ENCODE results near the gene PHF13. TPM values are rescaled to one million over a fixed set of nuclear protein-coding genes. Genes with fewer than 3 reads are reported as not detected.
"Not testable (repeated sequence)": the region's sequence is repeated elsewhere in the genome, so short reads cannot be mapped to it uniquely, and the experiment has no call there.

The PHF13 gene
- total RNA-seq, 2 donors from 2014 or later, result 36.9 to 47.8 TPM

DNA sequence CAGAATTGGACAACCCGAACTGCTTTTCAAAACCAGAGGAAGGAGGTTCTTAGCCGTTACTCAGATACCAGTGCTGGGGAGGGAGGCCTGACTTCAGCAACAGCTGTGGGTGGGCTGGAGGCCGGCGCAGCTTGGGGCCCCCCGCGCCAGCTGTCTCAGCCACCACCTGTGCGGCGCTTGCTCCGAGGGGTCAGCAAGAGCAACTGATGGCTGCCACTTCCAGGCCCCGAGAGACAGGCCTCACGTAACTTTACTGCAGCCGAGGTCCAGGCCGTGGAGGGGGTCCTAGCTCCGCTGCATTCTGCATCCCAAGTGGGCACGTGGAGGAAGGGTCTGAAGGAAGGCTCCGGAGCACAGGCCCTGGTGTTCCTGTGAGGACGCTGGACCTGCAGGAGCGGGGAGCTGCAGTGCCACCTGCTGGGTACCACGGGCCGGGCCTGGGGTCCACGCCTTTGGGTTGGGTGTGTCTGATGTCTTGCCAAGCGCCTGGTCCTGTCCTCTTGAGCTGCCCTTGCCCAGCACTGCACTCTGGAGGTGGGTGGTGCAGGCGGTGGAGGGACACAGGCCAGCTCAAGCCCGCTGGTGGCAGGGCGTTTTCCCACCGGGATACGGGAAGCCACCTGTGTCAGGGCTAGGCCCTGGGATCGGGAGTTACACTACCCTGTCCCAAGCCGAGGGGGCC is 21.0 kb downstream of the PHF13 start:
- Mint-ChIP-seq H3K36me3 (ENCODE audit: low read depth) (peaks cover 68% of the 10 kb centered on the region), H3K9me3 (no peaks in the 10 kb centered on the region), H3K27ac (peak overlapping the region; percentile 58), H3K4me3 (no peak overlapping the region), H3K4me1 (no peaks in the 10 kb centered on the region), H3K27me3 (ENCODE audit: insufficient read depth) (no peaks in the 10 kb centered on the region)
- no peaks in the 10 kb centered on the region for H3K27me3 ChIP-seq (ENCODE audit: control insufficient read depth, insufficient read depth, low read length, poor library complexity, severe bottlenecking)
- no peaks in the 10 kb centered on the region for H3K9me3 ChIP-seq (ENCODE audit: control insufficient read depth, low read length)
- no peaks in the 10 kb centered on the region for H3K4me1 ChIP-seq (ENCODE audit: control insufficient read depth, insufficient read depth, low read length)
- WGBS, 2 experiments (ENCODE audit: insufficient coverage in 1 of 2, insufficient read length in 1 of 2), result 89 to 94% methylated on average over 18 to 29 of the region's 29 CpGs
- H3K9ac ChIP-seq (ENCODE audit: extremely low read depth, low read length, poor library complexity, severe bottlenecking), result no peak overlapping the region
- H3K4me3 ChIP-seq (ENCODE audit: low read length), result no peak overlapping the region
- peak; percentile 89 for DNase-seq
- H3K27ac ChIP-seq (ENCODE audit: low read depth, low read length), result no peak overlapping the region
- TF ChIP-seq CTCF (conservative IDR thresholded peaks at IDR 0.05), result peak; percentile 70
- peaks cover 61% of the 10 kb centered on the region for H3K36me3 ChIP-seq (ENCODE audit: control insufficient read depth, insufficient read depth, low read length)

- Mint-ChIP-seq H3K4me3 (no peak overlapping the region), H3K36me3 (ENCODE audit: low read depth) (peaks cover 68% of the 10 kb centered on the region), H3K9me3 (no peaks in the 10 kb centered on the region), H3K27me3 (ENCODE audit: insufficient read depth) (no peaks in the 10 kb centered on the region), H3K27ac (no peak overlapping the region), H3K4me1 (no peaks in the 10 kb centered on the region)
- no peak overlapping the region for H3K9ac ChIP-seq (ENCODE audit: extremely low read depth, low read length, poor library complexity, severe bottlenecking)
- H3K27me3 ChIP-seq (ENCODE audit: control insufficient read depth, insufficient read depth, low read length, poor library complexity, severe bottlenecking), result no peaks in the 10 kb centered on the region
- H3K4me3 ChIP-seq (ENCODE audit: low read length), result no peak overlapping the region
- TF ChIP-seq CTCF (conservative IDR thresholded peaks at IDR 0.05), result no peak
- peaks cover 62% of the 10 kb centered on the region for H3K36me3 ChIP-seq (ENCODE audit: control insufficient read depth, insufficient read depth, low read length)
- DNase-seq, result no peak
- 94 to 95% methylated on average over 10 to 20 of the region's 20 CpGs for WGBS, 2 experiments (ENCODE audit: insufficient coverage in 1 of 2, insufficient read length in 1 of 2)
- no peak overlapping the region for H3K27ac ChIP-seq (ENCODE audit: low read depth, low read length)
- H3K9me3 ChIP-seq (ENCODE audit: control insufficient read depth, low read length), result no peaks in the 10 kb centered on the region
- H3K4me1 ChIP-seq (ENCODE audit: control insufficient read depth, insufficient read depth, low read length), result no peaks in the 10 kb centered on the region
Measured at GRCh38 chr1:6635161-6635909, 21.8 kb downstream of the PHF13 start.

DNA sequence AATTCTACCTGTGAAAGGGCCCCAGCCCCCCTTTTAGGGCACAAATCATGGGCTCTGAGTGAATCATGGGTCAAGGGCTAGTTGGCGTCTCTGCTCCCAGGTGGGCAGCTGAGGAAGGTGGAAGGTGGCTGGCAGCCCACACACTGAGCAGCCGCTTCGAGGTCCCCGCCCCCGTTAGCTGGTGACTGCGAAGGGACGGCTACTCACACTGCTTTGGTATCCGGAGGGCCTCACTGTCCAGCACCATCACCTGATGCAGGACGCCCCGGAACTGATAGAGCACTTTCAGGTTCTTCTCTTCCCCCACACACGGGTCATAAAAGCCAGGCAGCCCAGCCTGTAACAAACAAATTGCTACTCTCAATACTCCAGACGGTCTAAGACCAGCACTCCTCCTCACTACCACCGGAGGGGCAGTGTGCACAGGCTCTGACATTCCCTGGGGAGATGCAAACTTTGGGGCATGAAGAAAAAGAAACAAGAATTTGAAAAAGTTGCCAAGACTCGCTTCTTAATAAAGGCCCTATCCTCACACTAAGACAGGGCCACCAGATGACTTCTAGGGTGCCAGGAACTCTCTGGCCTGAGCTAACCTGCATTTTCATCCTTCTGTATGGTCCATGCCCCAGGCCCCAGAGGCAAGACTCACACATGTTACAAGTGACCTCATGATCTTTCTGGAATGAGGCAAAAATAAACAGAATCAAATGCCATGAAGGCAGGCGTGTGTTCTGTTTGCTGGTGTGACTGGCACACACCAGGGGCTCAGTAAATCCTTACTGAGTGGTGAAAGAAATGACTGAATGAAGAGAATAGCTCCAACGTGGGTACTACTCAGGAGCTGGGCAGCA is 22.6 kb downstream of the PHF13 start:
- peak overlapping the region; percentile 39 for H3K27ac Mint-ChIP-seq
- H3K9ac ChIP-seq (ENCODE audit: extremely low read depth, low read length, poor library complexity, severe bottlenecking), result no peak overlapping the region
- no peak overlapping the region for H3K4me3 ChIP-seq (ENCODE audit: low read length)
- peaks cover 73% of the 10 kb centered on the region for H3K36me3 Mint-ChIP-seq (ENCODE audit: low read depth)
- no peaks in the 10 kb centered on the region for H3K9me3 ChIP-seq (ENCODE audit: control insufficient read depth, low read length)
- DNase-seq, result no peak
- peak; percentile 43 for TF ChIP-seq CTCF (conservative IDR thresholded peaks at IDR 0.05)
- H3K27me3 Mint-ChIP-seq (ENCODE audit: insufficient read depth), result no peaks in the 10 kb centered on the region
- 92 to 98% methylated on average over 14 to 16 of the region's 16 CpGs for WGBS, 2 experiments (ENCODE audit: insufficient coverage in 1 of 2, insufficient read length in 1 of 2)
- H3K27me3 ChIP-seq (ENCODE audit: control insufficient read depth, insufficient read depth, low read length, poor library complexity, severe bottlenecking), result no peaks in the 10 kb centered on the region
- H3K27ac ChIP-seq (ENCODE audit: low read depth, low read length), result no peak overlapping the region
- H3K9me3 Mint-ChIP-seq, result no peaks in the 10 kb centered on the region
- no peak overlapping the region for H3K4me3 Mint-ChIP-seq
- H3K4me1 Mint-ChIP-seq, result no peaks in the 10 kb centered on the region
- peaks cover 67% of the 10 kb centered on the region for H3K36me3 ChIP-seq (ENCODE audit: control insufficient read depth, insufficient read depth, low read length)
- no peaks in the 10 kb centered on the region for H3K4me1 ChIP-seq (ENCODE audit: control insufficient read depth, insufficient read depth, low read length)

GRCh38 chr1:6636778-6637177 is 23.2 kb downstream of the PHF13 start:
- not testable (repeated sequence) for H3K9me3 Mint-ChIP-seq; DNase-seq; H3K4me1 ChIP-seq (ENCODE audit: control insufficient read depth, insufficient read depth, low read length); H3K27me3 ChIP-seq (ENCODE audit: control insufficient read depth, insufficient read depth, low read length, poor library complexity, severe bottlenecking); H3K9me3 ChIP-seq (ENCODE audit: control insufficient read depth, low read length); H3K9ac ChIP-seq (ENCODE audit: extremely low read depth, low read length, poor library complexity, severe bottlenecking); H3K4me3 ChIP-seq (ENCODE audit: low read length); H3K27me3 Mint-ChIP-seq (ENCODE audit: insufficient read depth); H3K4me3 Mint-ChIP-seq; H3K27ac ChIP-seq (ENCODE audit: low read depth, low read length); H3K27ac Mint-ChIP-seq; H3K4me1 Mint-ChIP-seq
- peaks cover 70% of the 10 kb centered on the region for H3K36me3 ChIP-seq (ENCODE audit: control insufficient read depth, insufficient read depth, low read length)
- H3K36me3 Mint-ChIP-seq (ENCODE audit: low read depth), result peaks cover 79% of the 10 kb centered on the region
- 91 to 96% methylated on average over 5 to 6 of the region's 6 CpGs for WGBS, 2 experiments (ENCODE audit: insufficient coverage in 1 of 2, insufficient read length in 1 of 2)
